ENCODE results near the gene TSFM.
"Not testable (repeated sequence)": the region's sequence is repeated elsewhere in the genome, so short reads cannot be mapped to it uniquely, and the experiment has no call there.

Gene TSFM

DNA sequence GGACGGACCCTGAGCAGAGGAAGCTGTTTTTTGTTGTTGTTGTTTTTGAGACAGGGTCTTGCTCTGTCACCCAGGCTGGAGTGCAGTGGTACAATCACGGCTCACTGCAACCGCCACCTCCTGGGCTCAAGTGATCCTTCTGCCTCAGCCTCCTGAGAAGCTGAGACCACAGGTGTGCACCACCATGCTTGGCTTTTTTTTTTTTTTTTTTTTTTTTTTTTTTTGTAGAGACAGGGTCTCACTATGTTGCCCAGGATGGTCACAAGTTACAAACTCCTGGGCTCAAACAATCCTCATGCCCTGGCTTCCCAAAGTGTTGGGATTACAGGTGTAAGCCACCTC lies 35.4 kb downstream of the TSFM start:
- not testable (repeated sequence) for H3K9ac ChIP-seq (ENCODE audit: low read length); H2BK15ac ChIP-seq (replicated peaks; ENCODE audit: low read depth); H4K5ac ChIP-seq (ENCODE audit: low read length); H3K4me3 ChIP-seq (ENCODE audit: low read length); H2BK120ac ChIP-seq (ENCODE audit: low read depth, low read length); H3K4me2 ChIP-seq (ENCODE audit: low read length); H3K36me3 ChIP-seq (ENCODE audit: control insufficient read depth, insufficient read depth, low read length); H3K4me1 ChIP-seq (ENCODE audit: control insufficient read depth, low read depth, low read length); DNase-seq; H3K79me2 ChIP-seq (ENCODE audit: control insufficient read depth, insufficient read depth, low read length); H3K4ac ChIP-seq (ENCODE audit: low read depth, low read length); H2BK5ac ChIP-seq (ENCODE audit: low read length); H4K8ac ChIP-seq (ENCODE audit: low read depth, low read length); H3K18ac ChIP-seq (ENCODE audit: low read length); H3K56ac ChIP-seq (ENCODE audit: low read length); H3K27ac ChIP-seq (ENCODE audit: low read depth, low read length); H3K27me3 ChIP-seq (ENCODE audit: insufficient read depth, low read length, poor library complexity); H3K23ac ChIP-seq (ENCODE audit: low read length); H3K79me1 ChIP-seq (ENCODE audit: low read length); H2AK5ac ChIP-seq (ENCODE audit: low read length)
- no CpG with 5 or more reads among the region's 3 CpGs for whole genome bisulfite sequencing (ENCODE audit: extremely low coverage, insufficient coverage, low lambda C conversion rate)

DNA sequence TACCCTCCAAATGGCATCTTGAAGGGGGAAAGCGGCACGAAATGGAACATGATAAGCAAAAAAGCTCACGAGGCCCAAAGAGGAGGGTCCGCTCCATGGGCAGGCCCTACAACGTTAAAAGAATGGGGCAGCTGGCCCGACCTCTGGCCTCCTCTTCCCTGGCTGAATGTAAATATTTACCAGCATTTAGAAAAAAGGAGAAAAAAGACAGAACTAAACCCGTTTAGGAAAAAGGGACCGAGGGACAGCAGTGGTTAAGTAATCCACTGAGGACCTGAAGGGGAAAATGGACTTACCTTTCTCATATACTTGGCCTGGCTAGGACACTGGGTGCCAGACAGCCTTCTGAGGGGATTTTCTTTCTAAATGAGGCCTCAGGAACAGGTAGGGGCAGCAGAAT lies 37.5 kb downstream of the TSFM start:
- no CpG with 5 or more reads among the region's 8 CpGs for WGBS (ENCODE audit: extremely low coverage, insufficient coverage, low lambda C conversion rate)
- not testable (repeated sequence) for H3K4me2 ChIP-seq (ENCODE audit: low read length); H2BK120ac ChIP-seq (ENCODE audit: low read depth, low read length); H4K5ac ChIP-seq (ENCODE audit: low read length); H3K79me1 ChIP-seq (ENCODE audit: low read length); H3K79me2 ChIP-seq (ENCODE audit: control insufficient read depth, insufficient read depth, low read length); H3K4me3 ChIP-seq (ENCODE audit: low read length); H3K27me3 ChIP-seq (ENCODE audit: insufficient read depth, low read length, poor library complexity); H2BK5ac ChIP-seq (ENCODE audit: low read length); H2BK15ac ChIP-seq (replicated peaks; ENCODE audit: low read depth); H3K56ac ChIP-seq (ENCODE audit: low read length); H3K4me1 ChIP-seq (ENCODE audit: control insufficient read depth, low read depth, low read length); H4K8ac ChIP-seq (ENCODE audit: low read depth, low read length); H3K23ac ChIP-seq (ENCODE audit: low read length); H2AK5ac ChIP-seq (ENCODE audit: low read length); H3K27ac ChIP-seq (ENCODE audit: low read depth, low read length); H3K4ac ChIP-seq (ENCODE audit: low read depth, low read length); DNase-seq; H3K18ac ChIP-seq (ENCODE audit: low read length); H3K9ac ChIP-seq (ENCODE audit: low read length)
- peaks cover 13% of the 10 kb centered on the region for H3K36me3 ChIP-seq (ENCODE audit: control insufficient read depth, insufficient read depth, low read length)

GRCh38 chr12:57821015-57821414 lies 38.4 kb downstream of the TSFM start:
- not testable (repeated sequence) for H3K4ac ChIP-seq (ENCODE audit: low read depth, low read length); H3K4me3 ChIP-seq (ENCODE audit: low read length); H3K4me2 ChIP-seq (ENCODE audit: low read length); DNase-seq; H3K4me1 ChIP-seq (ENCODE audit: control insufficient read depth, low read depth, low read length); H3K79me2 ChIP-seq (ENCODE audit: control insufficient read depth, insufficient read depth, low read length); H4K5ac ChIP-seq (ENCODE audit: low read length); H4K8ac ChIP-seq (ENCODE audit: low read depth, low read length); H3K27me3 ChIP-seq (ENCODE audit: insufficient read depth, low read length, poor library complexity); H2BK15ac ChIP-seq (replicated peaks; ENCODE audit: low read depth); H2BK120ac ChIP-seq (ENCODE audit: low read depth, low read length); H3K9ac ChIP-seq (ENCODE audit: low read length); H2BK5ac ChIP-seq (ENCODE audit: low read length); H3K18ac ChIP-seq (ENCODE audit: low read length); H3K23ac ChIP-seq (ENCODE audit: low read length); H3K79me1 ChIP-seq (ENCODE audit: low read length); H2AK5ac ChIP-seq (ENCODE audit: low read length); H3K27ac ChIP-seq (ENCODE audit: low read depth, low read length); H3K56ac ChIP-seq (ENCODE audit: low read length)
- no CpG with 5 or more reads among the region's 5 CpGs for WGBS (ENCODE audit: extremely low coverage, insufficient coverage, low lambda C conversion rate)
- peaks cover 15% of the 10 kb centered on the region for H3K36me3 ChIP-seq (ENCODE audit: control insufficient read depth, insufficient read depth, low read length)

- H3K56ac ChIP-seq (ENCODE audit: low read length) = no peak overlapping the region
- H3K4me2 ChIP-seq (ENCODE audit: low read length) = no peak overlapping the region
- no peak overlapping the region for H3K4me3 ChIP-seq (ENCODE audit: low read length)
- WGBS (ENCODE audit: extremely low coverage, insufficient coverage, low lambda C conversion rate) = no CpG with 5 or more reads among the region's 10 CpGs
- H3K79me1 ChIP-seq (ENCODE audit: low read length) = no peaks in the 10 kb centered on the region
- H3K18ac ChIP-seq (ENCODE audit: low read length) = no peak overlapping the region
- no peak overlapping the region for H4K8ac ChIP-seq (ENCODE audit: low read depth, low read length)
- no peak overlapping the region for H3K23ac ChIP-seq (ENCODE audit: low read length)
- no peak for DNase-seq
- no peaks in the 10 kb centered on the region for H3K27me3 ChIP-seq (ENCODE audit: insufficient read depth, low read length, poor library complexity)
- no peaks in the 10 kb centered on the region for H3K79me2 ChIP-seq (ENCODE audit: control insufficient read depth, insufficient read depth, low read length)
- H2BK15ac ChIP-seq (replicated peaks; ENCODE audit: low read depth) = no peak overlapping the region
- no peak overlapping the region for H2BK120ac ChIP-seq (ENCODE audit: low read depth, low read length)
- no peak overlapping the region for H3K9ac ChIP-seq (ENCODE audit: low read length)
- no peaks in the 10 kb centered on the region for H3K4me1 ChIP-seq (ENCODE audit: control insufficient read depth, low read depth, low read length)
- H3K36me3 ChIP-seq (ENCODE audit: control insufficient read depth, insufficient read depth, low read length) = peaks cover 20% of the 10 kb centered on the region
- no peak overlapping the region for H2BK5ac ChIP-seq (ENCODE audit: low read length)
- H3K4ac ChIP-seq (ENCODE audit: low read depth, low read length) = no peak overlapping the region
- no peak overlapping the region for H4K5ac ChIP-seq (ENCODE audit: low read length)
- no peak overlapping the region for H3K27ac ChIP-seq (ENCODE audit: low read depth, low read length)
- no peak overlapping the region for H2AK5ac ChIP-seq (ENCODE audit: low read length)
Observed at GRCh38 chr12:57821474-57822214, 39.1 kb downstream of the TSFM start.

GRCh38 chr12:57822392-57823130 lies 40.0 kb downstream of the TSFM start:
- DNase-seq = no peak
- Histone ChIP-seq H3K27ac (ENCODE audit: low read depth, low read length) (no peak overlapping the region), H3K4me2 (ENCODE audit: low read length) (no peak overlapping the region), H3K4me1 (ENCODE audit: control insufficient read depth, low read depth, low read length) (no peaks in the 10 kb centered on the region), H4K5ac (ENCODE audit: low read length) (no peak overlapping the region), H3K79me2 (ENCODE audit: control insufficient read depth, insufficient read depth, low read length) (no peaks in the 10 kb centered on the region), H3K36me3 (ENCODE audit: control insufficient read depth, insufficient read depth, low read length) (peaks cover 28% of the 10 kb centered on the region), H3K23ac (ENCODE audit: low read length) (no peak overlapping the region), H3K56ac (ENCODE audit: low read length) (no peak overlapping the region), H3K9ac (ENCODE audit: low read length) (no peak overlapping the region), H2AK5ac (ENCODE audit: low read length) (no peak overlapping the region), H3K4me3 (ENCODE audit: low read length) (no peak overlapping the region), H4K8ac (ENCODE audit: low read depth, low read length) (no peak overlapping the region), H3K27me3 (ENCODE audit: insufficient read depth, low read length, poor library complexity) (no peaks in the 10 kb centered on the region), H3K18ac (ENCODE audit: low read length) (no peak overlapping the region), H2BK120ac (ENCODE audit: low read depth, low read length) (no peak overlapping the region), H2BK15ac (replicated peaks; ENCODE audit: low read depth) (no peak overlapping the region), H3K4ac (ENCODE audit: low read depth, low read length) (no peak overlapping the region), H3K79me1 (ENCODE audit: low read length) (peaks cover 2% of the 10 kb centered on the region), H2BK5ac (ENCODE audit: low read length) (no peak overlapping the region)
- WGBS (ENCODE audit: extremely low coverage, insufficient coverage, low lambda C conversion rate) = no CpG with 5 or more reads among the region's 10 CpGs
